NOMO-1 treated with DMSO at 0.1 percent for 48 hours (cell line): ENCODE data around the gene EML1.

Experiments used
- DNase-seq: peaks from one replicate; lab custom pipeline; 2025; ENCODE audit not compliant: unreplicated experiment; lab: John Stamatoyannopoulos, UW

EML1 gene

GRCh38 chr14:99793213-99794150 is at the start of gene EML1:
EML1 (plus strand) TSS chr14:99793413; CDS start chr14:99793477, 64 bp downstream.
- peak; percentile 50 for DNase-seq

- no peak for DNase-seq
Measured at GRCh38 chr14:99744199-99744872, 48.9 kb upstream of the EML1 start.

- DNase-seq = no peak
Measured at GRCh38 chr14:99744873-99745224, 48.4 kb upstream of the EML1 start.

- no peak for DNase-seq
Measured at GRCh38 chr14:99745307-99745951, 47.8 kb upstream of the EML1 start.

GRCh38 chr14:99747167-99747566 is 46.0 kb upstream of the EML1 start:
- no peak for DNase-seq

- no peak for DNase-seq
Measured at GRCh38 chr14:99747582-99748330, 45.5 kb upstream of the EML1 start.

- no peak for DNase-seq
Measured at GRCh38 chr14:99748529-99748928, 44.7 kb upstream of the EML1 start.

- no peak for DNase-seq
Measured at GRCh38 chr14:99749142-99749541, 44.1 kb upstream of the EML1 start.

- DNase-seq = no peak
Measured at GRCh38 chr14:99749763-99750715, 43.2 kb upstream of the EML1 start.

GRCh38 chr14:99750746-99751450 is 42.3 kb upstream of the EML1 start:
- DNase-seq = no peak

- no peak for DNase-seq
Measured at GRCh38 chr14:99751539-99752485, 41.4 kb upstream of the EML1 start.

GRCh38 chr14:99752486-99753121 is 40.6 kb upstream of the EML1 start:
- DNase-seq = no peak

- DNase-seq = no peak
Measured at GRCh38 chr14:99753225-99754140, 39.7 kb upstream of the EML1 start.

- no peak for DNase-seq
Measured at GRCh38 chr14:99754141-99755067, 38.8 kb upstream of the EML1 start.

GRCh38 chr14:99755068-99755405 is 38.2 kb upstream of the EML1 start:
- DNase-seq = no peak
